HepG2 (cell line): ENCODE results near the gene PARVB. TPM values are rescaled to one million over a fixed set of nuclear protein-coding genes. Genes with fewer than 3 reads are reported as not detected.

Experiments used
- ATAC-seq: fragments of 200-7000 bp; cut with Tn5 transposase; 3 replicates; pipeline ENCODE4 v1.9.1; 2020; ENCODE audit warnings: mild to moderate bottlenecking, moderate library complexity
- BruUV-seq: library from RNA; stranded (reverse); fragments of 400-500 nt; replicated peaks from 2 replicates; lab custom pipeline; 2021; lab: Mats Ljungman, UMichigan
- CTCF ChIA-PET: fragments of 300-600 bp; formaldehyde crosslinking; extraction: SDS; loops from one replicate; lab custom pipeline; 2021; ENCODE audit warnings: low total read pairs, inconsistent platforms, low intra/inter-chr PET ratio; lab: Yijun Ruan, JAX
- POLR2A ChIA-PET: fragments of 350-600 bp; sonication (Branson Sonifier 250); formaldehyde crosslinking; loops from one replicate; lab custom pipeline; 2020; ENCODE audit warnings: antibody characterized with exemption, inconsistent platforms; lab: Yijun Ruan, JAX
- DNase-seq: peaks from one replicate; pipeline ENCODE4 v3.0.0-alpha.2; 2015; ENCODE audit warnings: low spot score
- FAIRE-seq: peaks from 3 replicates; lab custom pipeline; 2011; peaks lifted over from hg19 to GRCh38; lab: Jason Lieb, UNC
- H2AFZ ChIP-seq: one replicate; pipeline ENCODE4 v1.6.1; 2011; ENCODE audit warnings: low read length, inconsistent platforms
- H3K27ac ChIP-seq: fragments of 300-600 bp; 3 replicates; pipeline ENCODE4 v1.8.0; 2011; ENCODE audit warnings: mixed run types, mild to moderate bottlenecking, mixed read lengths, low read length, inconsistent platforms; ENCODE audit not compliant: insufficient read depth; ENCODE audit errors: extremely low read length
- H3K27me3 ChIP-seq, 2 experiments: fragments of 200-600 bp in 1 of 2; 2 replicates in 1 of 2; 3 replicates in 1 of 2; pipeline versions ENCODE4 v1.6.0 to v1.8.0; 2011; ENCODE audit warnings: low read length in 2 of 2, mild to moderate bottlenecking in 2 of 2, moderate library complexity in 2 of 2, inconsistent platforms in 1 of 2; ENCODE audit not compliant: insufficient read depth in 2 of 2, control insufficient read depth in 1 of 2
- H3K36me3 ChIP-seq, 2 experiments: fragments of 200-600 bp in 1 of 2; replicated peaks in 1 of 2; 2 replicates in 1 of 2; 3 replicates in 1 of 2; pipeline versions ENCODE4 v1.5.1 to v1.8.0; 2011; ENCODE audit warnings: low read length in 2 of 2, inconsistent platforms in 1 of 2; ENCODE audit not compliant: insufficient read depth in 2 of 2, control insufficient read depth in 1 of 2
- H3K4me1 ChIP-seq: 2 replicates; pipeline ENCODE4 v1.5.1; 2012; ENCODE audit warnings: low read length, inconsistent platforms; ENCODE audit not compliant: insufficient read depth
- H3K4me2 ChIP-seq: 2 replicates; pipeline ENCODE4 v1.6.0; 2011; ENCODE audit warnings: low read depth, low read length, inconsistent platforms
- H3K4me3 ChIP-seq, 3 experiments: fragments of 200-600 bp in 1 of 3; sonication (generic), shearing (Covaris generic) in 1 of 3; replicated peaks in 1 of 3; 2 replicates each; pipeline ENCODE4 v1.5.1; 2011 to 2016; ENCODE audit warnings: low read length in 3 of 3, inconsistent platforms in 2 of 3, low read depth in 2 of 3, mild to moderate bottlenecking in 2 of 3, control low read depth in 1 of 3, mixed read lengths in 1 of 3; ENCODE audit not compliant: insufficient read depth in 1 of 3
- H3K79me2 ChIP-seq: one replicate; pipeline ENCODE4 v1.6.1; 2011; ENCODE audit warnings: low read length, inconsistent platforms; ENCODE audit not compliant: insufficient read depth
- H3K9ac ChIP-seq: 2 replicates; pipeline ENCODE4 v1.6.0; 2011; ENCODE audit warnings: mild to moderate bottlenecking, low read depth, low read length, inconsistent platforms; ENCODE audit not compliant: insufficient read depth
- H3K9me3 ChIP-seq: 2 replicates; pipeline ENCODE4 v1.5.1; 2012; ENCODE audit warnings: mild to moderate bottlenecking, low read length
- H4K20me1 ChIP-seq: 2 replicates; pipeline ENCODE4 v1.6.0; 2011; ENCODE audit warnings: inconsistent platforms, mild to moderate bottlenecking, low read length, moderate library complexity; ENCODE audit not compliant: insufficient read depth
- CEBPB ChIP-seq: IDR thresholded peaks from 2 replicates; pipeline ENCODE4 v1.6.1; 2011; ENCODE audit warnings: low read depth, low read length, improper control_type of control experiment, borderline replicate concordance
- EED ChIP-seq: sonication (generic); formaldehyde crosslinking; IDR thresholded peaks from 2 replicates; pipeline ENCODE4 v1.5.0; 2020; ENCODE audit warnings: mild to moderate bottlenecking, missing genetic modification reagents
- FOXK1 ChIP-seq: sonication (generic); formaldehyde crosslinking; IDR thresholded peaks from 2 replicates; pipeline ENCODE4 v1.4.0; 2020; ENCODE audit warnings: low read depth, missing genetic modification reagents, borderline replicate concordance
- HIC2 ChIP-seq: sonication (generic); formaldehyde crosslinking; IDR thresholded peaks from 2 replicates; pipeline ENCODE4 v1.9.0; 2022; ENCODE audit warnings: low read depth, missing genetic modification reagents
- PBX2 ChIP-seq: IDR thresholded peaks from 2 replicates; pipeline ENCODE4 v1.6.1; 2016; ENCODE audit warnings: control low read depth
- ZNF101 ChIP-seq: sonication (generic); formaldehyde crosslinking; IDR thresholded peaks from 2 replicates; pipeline ENCODE4 v1.4.0; 2020; ENCODE audit warnings: mild to moderate bottlenecking, low read depth, missing genetic modification reagents, borderline replicate concordance
- ZNF160 ChIP-seq: sonication (generic); formaldehyde crosslinking; IDR thresholded peaks from 2 replicates; pipeline ENCODE4 v1.8.0; 2022; ENCODE audit warnings: mild to moderate bottlenecking, inconsistent platforms, missing genetic modification reagents
- ZNF772 ChIP-seq: sonication (generic); formaldehyde crosslinking; IDR thresholded peaks from 2 replicates; pipeline ENCODE4 v1.5.0; 2020; ENCODE audit warnings: mild to moderate bottlenecking, missing genetic modification reagents
- WGBS: methylation state at CpG from one replicate; pipeline ENCODE4 v1.1.6; 2017; ENCODE audit warnings: low lambda C conversion rate; 5-methylcytosine and 5-hydroxymethylcytosine counted together
- in situ Hi-C: cut with HindIII; loops from 2 replicates; pipeline ENCODE4 v1.10.0; 2017; ENCODE audit warnings: low pct_unique_long_range_greater_than_20kb; ENCODE audit not compliant: extremely low pct_ligation_motif_present
- intact Hi-C: fragments of 100-400 bp; cut with micrococcal nuclease; formaldehyde crosslinking; loops from one replicate; pipeline ENCODE4 v1.10.0; 2022; ENCODE audit not compliant: unreplicated experiment
- polyA plus RNA-seq, 8 experiments: library from polyadenylated mRNA; depleted of rRNA in 3 of 8; stranded (reverse) in 7 of 8; unstranded in 1 of 8; fragments of >200 nt; fragmentation: Illumina TruSeq in 4 of 8; extraction: Trizol in 4 of 8; gene quantifications; 2 replicates each; pipeline versions ENCODE4 v1.2.1 to v1.2.3, GENCODE V29; 2011 to 2016; ENCODE audit warnings: low read depth in 4 of 8, missing spikeins in 1 of 8, mixed read lengths in 1 of 8; ENCODE audit not compliant: insufficient read depth in 1 of 8
- total RNA-seq, 5 experiments: library from RNA; depleted of rRNA; stranded (reverse); fragments of >200 nt; fragmentation: Illumina TruSeq; extraction: Trizol; gene quantifications; 2 replicates each; pipeline ENCODE4 v1.2.3, GENCODE V29; 2016; ENCODE audit warnings: low read depth in 1 of 5
- TF ChIP-seq, protein P1 (sequence below): sonication (generic); formaldehyde crosslinking; IDR thresholded peaks from 2 replicates; pipeline ENCODE4 v1.8.0; 2022; ENCODE audit warnings: missing genetic modification reagents, mild to moderate bottlenecking, inconsistent platforms, borderline replicate concordance
- TF ChIP-seq, protein P2 (sequence below): sonication (generic); formaldehyde crosslinking; IDR thresholded peaks from 2 replicates; pipeline ENCODE4 v1.4.0; 2020; ENCODE audit warnings: mild to moderate bottlenecking, missing genetic modification reagents

PARVB gene
- total and polyA plus RNA-seq, 2 of the 13 experiments (the other 11 are each of a cell fraction or from before 2014, with no cell fraction given) = 0.11 to 0.15 TPM

DNA sequence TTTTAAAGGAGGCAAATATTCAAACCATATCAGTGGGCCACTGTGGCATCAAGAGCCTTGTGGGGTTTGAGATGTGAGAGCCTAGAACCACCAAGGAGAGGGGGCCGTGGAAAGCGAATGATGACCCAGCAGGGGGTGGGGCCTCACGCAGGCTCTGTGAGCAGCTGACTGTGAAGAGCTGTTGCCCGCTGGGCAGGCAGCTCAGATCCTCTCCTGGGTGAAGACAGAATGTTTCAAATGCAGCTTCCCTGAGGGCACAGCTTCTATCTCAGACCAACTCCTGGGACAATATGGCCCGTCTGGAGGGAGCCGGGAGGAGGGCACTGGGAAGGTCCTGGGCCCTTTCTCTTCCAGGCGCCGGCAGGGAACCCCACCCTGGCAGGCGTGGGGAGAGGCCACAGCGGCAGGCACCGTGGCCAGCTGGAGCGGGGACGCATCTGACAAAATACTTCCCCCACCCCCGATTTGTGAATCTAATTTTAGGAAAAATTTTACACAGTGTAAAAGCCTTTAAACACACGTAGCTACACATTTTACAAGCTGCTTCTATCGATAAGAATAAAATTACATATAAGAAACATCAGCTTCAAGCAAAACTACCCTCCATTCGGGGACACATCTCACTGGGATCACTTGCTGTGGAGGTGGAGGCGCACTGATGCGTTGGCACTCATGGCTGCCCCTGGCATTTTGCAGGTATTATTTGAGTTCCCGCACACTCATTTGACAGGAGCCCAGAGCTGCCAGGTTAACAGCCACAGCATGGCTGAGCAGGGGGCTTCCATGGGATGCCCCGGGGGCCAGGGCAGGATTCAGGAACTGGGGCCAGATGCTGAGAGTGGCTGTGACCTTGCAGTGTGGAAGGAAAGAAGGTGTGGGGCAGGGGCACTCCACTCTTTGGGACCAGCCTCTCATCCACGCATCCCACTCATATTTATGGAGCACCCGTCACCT lies 196.9 kb downstream of the PARVB start:
- H3K27ac ChIP-seq = no peak overlapping the region
- H3K9ac ChIP-seq = no peak overlapping the region
- no peak for TF ChIP-seq ZNF772 (CRISPR knock-in tag)
- TF ChIP-seq, protein P1, sequence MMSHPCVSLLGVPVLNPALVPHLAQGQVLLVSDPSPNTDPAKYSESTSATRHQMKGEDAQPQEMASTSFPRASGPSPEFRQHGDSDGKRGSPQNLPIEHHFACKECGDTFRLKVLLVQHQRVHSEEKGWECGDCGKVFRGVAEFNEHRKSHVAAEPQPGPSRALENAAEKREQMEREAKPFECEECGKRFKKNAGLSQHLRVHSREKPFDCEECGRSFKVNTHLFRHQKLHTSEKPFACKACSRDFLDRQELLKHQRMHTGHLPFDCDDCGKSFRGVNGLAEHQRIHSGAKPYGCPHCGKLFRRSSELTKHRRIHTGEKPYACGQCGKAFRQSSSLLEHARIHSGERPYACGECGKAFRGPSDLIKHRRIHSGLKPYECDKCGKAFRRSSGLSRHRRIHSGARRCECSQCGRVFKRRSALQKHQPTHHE = no peak
- ChIA-PET POLR2A (no interaction called here), CTCF (no interaction called here)
- H3K4me3 ChIP-seq = no peak overlapping the region
- H3K27me3 ChIP-seq = peaks cover 0 to 6% of the 10 kb centered on the region in 2 experiments; a peak in 2 of 5 replicates
- no peaks in the 10 kb centered on the region for H3K9me3 ChIP-seq
- no peak for FAIRE-seq
- H3K4me2 ChIP-seq = no peak overlapping the region
- in situ Hi-C loops = no loop called here
- no peak for DNase-seq
- H4K20me1 ChIP-seq = no peaks in the 10 kb centered on the region
- no peaks in the 10 kb centered on the region for H3K4me1 ChIP-seq
- no peaks in the 10 kb centered on the region for H3K79me2 ChIP-seq
- ATAC-seq = no peak
- no peak overlapping the region for H2AFZ ChIP-seq
- WGBS = 33% methylated on average over 20 of the region's 23 CpGs
- H3K36me3 ChIP-seq = no peaks in the 10 kb centered on the region
- intact Hi-C loops = no loop called here
- BruUV-seq = no TSS peak

GRCh38 chr22:44221710-44222475 lies 197.8 kb downstream of the PARVB start:
- H3K27me3 ChIP-seq = peaks cover 0 to 6% of the 10 kb centered on the region in 2 experiments; a peak in 2 of 5 replicates
- DNase-seq = no peak
- H2AFZ ChIP-seq = no peak overlapping the region
- POLR2A ChIA-PET = no interaction called here
- H3K4me1 ChIP-seq = no peaks in the 10 kb centered on the region
- H3K4me3 ChIP-seq = no peak overlapping the region
- no peaks in the 10 kb centered on the region for H4K20me1 ChIP-seq
- ATAC-seq = no peak
- no peaks in the 10 kb centered on the region for H3K36me3 ChIP-seq
- no TSS peak for BruUV-seq
- WGBS = 25% methylated on average over 4 of the region's 11 CpGs
- H3K27ac ChIP-seq = no peak overlapping the region
- in situ Hi-C loops (no loop called here), intact Hi-C loops (no loop called here)
- H3K9ac ChIP-seq = no peak overlapping the region
- H3K79me2 ChIP-seq = no peaks in the 10 kb centered on the region
- FAIRE-seq = no peak
- CTCF ChIA-PET = no interaction called here
- no peak overlapping the region for H3K4me2 ChIP-seq
- no peaks in the 10 kb centered on the region for H3K9me3 ChIP-seq
- TF ChIP-seq EED (CRISPR knock-in tag) (no peak), HIC2 (no peak), CEBPB (no peak), ZNF101 (no peak), PBX2 (CRISPR knock-in tag) (no peak), ZNF160 (CRISPR knock-in tag) (no peak), FOXK1 (CRISPR knock-in tag) (no peak)
- TF ChIP-seq, protein P2, sequence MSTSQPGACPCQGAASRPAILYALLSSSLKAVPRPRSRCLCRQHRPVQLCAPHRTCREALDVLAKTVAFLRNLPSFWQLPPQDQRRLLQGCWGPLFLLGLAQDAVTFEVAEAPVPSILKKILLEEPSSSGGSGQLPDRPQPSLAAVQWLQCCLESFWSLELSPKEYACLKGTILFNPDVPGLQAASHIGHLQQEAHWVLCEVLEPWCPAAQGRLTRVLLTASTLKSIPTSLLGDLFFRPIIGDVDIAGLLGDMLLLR = no peak
